Embryonic facial prominence (tissue), 1 donor: Measurements from ENCODE around the gene PLIN4.

Experiments
- DNase-seq: peaks from one replicate; pipeline ENCODE4 v3.0.0-alpha.2; 2016; ENCODE audit errors: extremely low spot score

Gene PLIN4

DNA sequence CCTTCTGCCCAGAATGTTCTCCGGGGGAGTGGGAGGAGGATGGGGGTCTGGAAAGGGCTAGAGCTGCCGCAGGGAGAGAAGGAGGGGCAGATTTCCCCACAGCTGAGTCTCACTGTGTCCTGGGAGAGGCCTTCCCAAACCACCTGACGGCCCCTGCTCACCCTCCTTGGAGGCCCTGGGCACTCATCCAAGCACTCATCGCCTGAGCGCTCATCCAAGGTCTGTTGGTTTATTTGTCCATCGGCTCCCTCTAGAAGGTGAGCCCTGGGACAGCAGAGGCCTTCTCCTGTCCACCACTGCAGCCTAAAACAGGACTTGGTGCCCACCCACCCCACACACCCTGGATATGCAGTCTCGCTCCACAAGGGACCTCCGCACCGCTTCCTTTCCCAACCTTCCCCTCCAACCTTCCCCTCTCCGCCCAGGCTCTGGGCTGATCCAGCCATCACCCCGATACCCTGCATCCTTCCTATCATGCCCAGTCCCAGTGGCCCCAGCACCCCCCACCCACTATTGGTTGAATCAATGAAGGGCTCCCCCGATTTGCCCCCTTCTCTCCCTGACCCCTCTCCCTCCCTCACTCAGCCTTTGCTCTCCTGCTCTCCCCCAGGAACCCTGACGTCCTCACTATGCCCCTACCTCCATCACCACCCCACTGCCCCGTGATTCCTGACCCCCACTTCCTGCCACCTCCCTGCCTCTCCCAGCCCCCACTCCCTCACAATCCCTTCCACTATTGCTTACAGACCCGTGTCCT is 62.4 kb downstream of the PLIN4 start:
- DNase-seq, result no peak

DNA sequence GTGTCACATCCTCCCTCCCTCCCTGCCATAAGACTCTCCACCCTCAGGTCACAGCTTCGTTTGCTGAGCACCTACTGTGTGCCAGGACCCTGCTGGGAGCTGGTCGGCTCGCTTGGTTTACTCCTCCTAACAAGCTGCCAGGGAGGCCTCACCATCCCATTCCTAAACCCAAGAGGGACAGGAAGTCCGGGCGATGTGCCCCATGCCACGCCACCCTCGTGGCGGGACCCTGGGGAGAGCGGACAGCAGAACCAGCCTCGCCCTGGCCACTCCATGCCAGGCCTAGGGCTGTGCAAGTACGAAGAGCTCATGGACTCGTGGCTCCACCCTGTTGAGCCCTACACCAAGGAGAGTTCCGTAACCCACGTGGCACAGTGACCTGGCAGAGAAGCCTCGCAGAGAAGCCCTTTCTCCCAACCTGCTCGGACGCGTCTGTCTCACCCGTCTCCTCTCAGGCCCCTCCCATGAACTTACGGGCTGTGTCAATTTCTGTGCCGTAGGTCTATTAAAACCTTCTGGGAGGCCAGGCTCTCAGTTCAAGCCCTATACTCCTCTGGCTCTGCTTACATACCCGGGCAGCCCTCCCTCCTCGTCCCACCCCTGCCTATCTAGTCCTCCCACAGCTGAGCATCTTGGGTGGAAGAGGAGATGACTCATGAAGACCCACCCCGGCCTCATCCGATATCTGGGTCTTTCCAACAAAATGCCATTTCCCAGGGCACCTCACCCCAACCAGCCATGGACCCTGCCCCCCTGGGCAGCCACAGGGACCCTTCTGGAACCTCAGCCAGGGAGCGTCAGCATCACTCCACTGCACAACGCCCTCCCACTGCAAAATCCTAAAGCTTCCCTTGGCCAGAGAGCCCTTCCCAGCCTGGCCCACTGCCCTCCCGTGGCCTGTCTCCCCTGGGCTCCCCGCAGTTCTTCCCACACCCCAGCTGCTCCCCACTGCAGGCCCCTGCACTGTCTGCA is 63.3 kb downstream of the PLIN4 start:
- DNase-seq, result no peak

DNA sequence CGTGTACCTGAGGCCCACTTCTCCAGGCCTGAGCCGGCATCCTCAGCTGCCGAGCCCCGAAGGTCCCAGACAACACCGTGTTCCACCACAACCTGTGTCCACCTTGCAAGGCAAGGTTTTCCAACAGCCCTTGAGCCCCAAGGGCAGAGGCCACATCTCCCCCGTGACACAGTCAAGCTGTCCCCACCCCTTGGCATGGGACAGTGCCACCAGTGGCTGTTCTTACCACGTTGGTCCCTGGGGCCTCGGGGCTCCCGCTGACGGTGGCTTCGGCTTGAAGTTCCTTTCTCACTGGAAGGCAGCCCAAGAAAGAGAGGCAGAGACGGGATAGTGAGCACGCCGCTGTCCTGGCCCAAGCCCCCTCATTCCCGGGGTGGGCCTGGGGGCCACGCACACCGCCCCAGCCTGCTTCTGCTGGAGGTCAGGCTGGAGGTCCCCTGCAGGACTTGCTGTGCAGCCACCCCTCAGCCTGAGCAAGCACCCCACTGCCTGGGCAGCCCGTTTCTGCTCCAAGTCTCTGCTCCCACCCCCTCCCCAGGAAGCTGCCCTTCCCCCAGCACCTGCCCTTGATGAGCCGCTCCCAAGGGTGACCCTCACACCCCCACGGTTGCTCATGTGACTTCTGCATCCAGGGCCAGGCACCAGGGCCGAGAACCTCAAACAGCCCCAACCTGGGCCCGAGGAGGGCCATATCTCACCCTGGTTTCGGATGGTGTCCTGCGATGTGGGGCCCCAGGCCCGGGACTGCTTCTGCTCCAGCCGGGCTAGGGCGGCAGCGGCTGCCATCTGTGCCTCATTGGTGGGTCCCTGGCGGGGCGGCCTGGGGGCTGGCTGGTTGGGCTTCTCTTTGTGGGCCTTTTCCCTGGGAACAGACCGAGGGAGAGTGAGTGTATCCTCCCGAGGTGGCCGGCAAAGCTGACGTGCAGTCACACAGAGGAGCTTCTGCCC is 64.8 kb downstream of the PLIN4 start:
- no peak for DNase-seq

DNA sequence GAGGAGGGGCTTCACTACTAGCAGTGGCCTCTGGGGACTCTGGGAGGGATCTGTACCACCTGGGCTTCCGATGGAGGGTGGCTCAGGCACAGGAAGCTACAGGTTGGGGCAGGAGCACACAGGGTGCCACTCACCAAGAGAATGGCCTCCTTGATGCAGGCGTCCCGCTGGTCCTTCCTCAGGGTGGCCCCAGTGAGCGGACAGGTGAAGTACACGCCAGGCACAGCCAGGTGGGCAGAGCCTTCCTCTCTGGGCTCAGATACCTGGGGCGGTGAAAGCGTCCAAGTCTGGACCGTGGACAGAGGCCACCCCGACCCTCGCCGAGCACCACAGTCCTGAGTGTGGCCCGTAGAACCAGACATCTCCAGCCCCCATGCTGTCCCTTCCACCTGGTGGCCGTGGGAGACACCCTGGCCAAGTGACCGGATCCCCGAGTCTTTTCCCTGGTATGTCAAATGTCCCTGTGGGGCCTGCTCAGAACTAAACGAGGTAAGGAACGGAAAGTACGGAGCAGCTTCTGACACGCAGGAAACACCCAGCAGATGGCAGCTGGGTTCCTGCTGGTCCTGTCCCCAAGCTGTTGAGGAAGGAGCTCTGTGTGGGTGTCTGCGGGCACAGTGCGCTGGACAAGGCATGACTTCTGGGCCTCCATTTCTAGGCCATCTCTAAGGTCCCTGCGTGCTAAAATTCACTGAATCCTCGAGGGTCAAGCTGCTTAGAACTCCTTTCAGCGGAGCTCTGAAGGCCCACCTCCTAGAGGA is 65.9 kb downstream of the PLIN4 start:
- DNase-seq, result no peak
